Measurements from ENCODE around the gene STARD7.
"Not testable (repeated sequence)": the region's sequence is repeated elsewhere in the genome, so short reads cannot be mapped to it uniquely, and the experiment has no call there.

The STARD7 gene

DNA sequence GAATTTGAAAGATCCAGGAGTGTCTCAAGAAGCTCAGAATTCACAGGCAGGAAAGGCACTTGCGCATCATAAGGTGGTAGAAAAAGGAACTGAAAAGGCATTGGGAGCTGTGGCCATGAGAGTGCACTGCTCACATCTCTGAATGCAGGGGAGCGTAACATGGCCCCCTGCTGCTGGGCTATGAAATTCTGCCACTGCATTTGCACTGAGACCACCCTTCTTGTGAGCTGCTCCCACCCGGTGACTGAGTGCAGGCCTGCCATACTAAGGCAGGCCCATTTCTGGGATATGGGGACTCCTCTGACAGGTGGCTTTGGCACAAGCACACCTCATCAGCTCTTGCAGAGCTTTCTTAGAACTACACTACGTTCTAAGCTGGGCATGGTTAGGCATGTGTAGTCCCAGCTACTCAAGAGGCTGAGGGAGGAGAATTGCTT is 25.3 kb upstream of the STARD7 start:
- TF ChIP-seq, protein P1, sequence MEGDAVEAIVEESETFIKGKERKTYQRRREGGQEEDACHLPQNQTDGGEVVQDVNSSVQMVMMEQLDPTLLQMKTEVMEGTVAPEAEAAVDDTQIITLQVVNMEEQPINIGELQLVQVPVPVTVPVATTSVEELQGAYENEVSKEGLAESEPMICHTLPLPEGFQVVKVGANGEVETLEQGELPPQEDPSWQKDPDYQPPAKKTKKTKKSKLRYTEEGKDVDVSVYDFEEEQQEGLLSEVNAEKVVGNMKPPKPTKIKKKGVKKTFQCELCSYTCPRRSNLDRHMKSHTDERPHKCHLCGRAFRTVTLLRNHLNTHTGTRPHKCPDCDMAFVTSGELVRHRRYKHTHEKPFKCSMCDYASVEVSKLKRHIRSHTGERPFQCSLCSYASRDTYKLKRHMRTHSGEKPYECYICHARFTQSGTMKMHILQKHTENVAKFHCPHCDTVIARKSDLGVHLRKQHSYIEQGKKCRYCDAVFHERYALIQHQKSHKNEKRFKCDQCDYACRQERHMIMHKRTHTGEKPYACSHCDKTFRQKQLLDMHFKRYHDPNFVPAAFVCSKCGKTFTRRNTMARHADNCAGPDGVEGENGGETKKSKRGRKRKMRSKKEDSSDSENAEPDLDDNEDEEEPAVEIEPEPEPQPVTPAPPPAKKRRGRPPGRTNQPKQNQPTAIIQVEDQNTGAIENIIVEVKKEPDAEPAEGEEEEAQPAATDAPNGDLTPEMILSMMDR (conservative IDR thresholded peaks at IDR 0.05) = no peak
- no peak overlapping the region for H3K27ac ChIP-seq

DNA sequence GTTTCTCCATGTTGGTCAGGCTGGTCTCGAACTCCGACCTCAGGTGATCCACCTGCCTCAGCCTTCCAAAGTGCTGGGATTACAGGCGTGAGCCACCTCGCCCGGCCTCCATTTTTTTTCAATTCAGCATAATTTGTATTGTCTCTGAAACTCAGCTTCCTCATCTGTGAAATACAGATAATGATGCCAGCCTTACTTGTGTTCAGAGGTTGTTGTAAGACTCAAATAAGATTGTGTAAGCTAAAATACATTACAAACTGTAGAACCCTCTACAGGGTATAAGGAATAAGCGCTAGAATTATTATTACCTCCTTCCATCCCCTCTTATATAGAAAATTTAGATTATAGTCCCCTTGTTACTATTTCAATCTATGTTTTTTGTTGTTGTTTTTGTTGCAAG is 24.8 kb upstream of the STARD7 start:
- no peak overlapping the region for H3K27ac ChIP-seq
- TF ChIP-seq, protein P1 (conservative IDR thresholded peaks at IDR 0.05) = no peak

DNA sequence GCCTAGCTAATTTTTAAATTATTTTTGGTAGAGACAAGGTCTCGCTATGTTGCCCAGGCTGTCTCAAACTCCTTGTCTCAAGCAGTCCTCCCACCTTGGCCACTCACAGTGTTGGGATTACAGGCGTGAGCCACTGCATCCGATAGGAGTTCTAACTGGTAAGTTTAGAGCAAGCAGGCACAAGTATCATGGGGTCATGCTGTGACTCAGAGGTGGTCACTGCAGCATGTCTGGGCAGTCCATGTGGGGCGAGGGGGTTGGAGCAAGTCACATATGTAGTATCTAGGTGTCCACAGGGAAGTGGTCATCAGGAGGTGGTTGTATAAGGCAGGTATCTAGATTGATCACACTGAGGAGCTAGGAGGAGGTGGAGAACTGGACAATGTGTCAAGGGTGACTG is 22.7 kb upstream of the STARD7 start:
- TF ChIP-seq, protein P1 (conservative IDR thresholded peaks at IDR 0.05) = no peak
- H3K27ac ChIP-seq = no peak overlapping the region

DNA sequence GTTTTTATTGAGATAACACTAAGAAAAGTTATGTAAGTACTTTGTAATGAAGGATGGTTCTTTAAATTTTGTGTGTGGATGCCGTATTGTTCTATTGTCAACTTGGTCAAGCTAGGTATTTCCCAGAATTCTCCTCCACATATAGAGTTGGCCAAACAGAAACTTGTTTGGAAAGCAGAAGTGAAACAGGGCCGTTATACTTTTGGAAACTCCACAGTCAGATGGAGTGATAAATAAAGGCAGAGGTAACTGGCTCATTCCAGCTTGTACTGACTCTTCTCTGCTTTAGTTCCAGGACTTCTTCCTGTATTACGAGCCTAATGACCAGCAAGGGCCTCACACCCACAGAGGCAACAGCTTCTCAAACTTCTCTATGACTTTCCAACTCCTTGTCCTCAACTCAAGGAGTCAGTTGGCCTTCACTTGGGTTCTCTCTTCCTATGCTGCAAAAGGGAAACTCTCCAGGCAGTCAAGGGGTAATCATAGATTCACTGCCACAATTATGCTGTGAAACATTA is 16.4 kb upstream of the STARD7 start:
- no peak overlapping the region for H3K27ac ChIP-seq
- TF ChIP-seq, protein P1 (conservative IDR thresholded peaks at IDR 0.05) = no peak

DNA sequence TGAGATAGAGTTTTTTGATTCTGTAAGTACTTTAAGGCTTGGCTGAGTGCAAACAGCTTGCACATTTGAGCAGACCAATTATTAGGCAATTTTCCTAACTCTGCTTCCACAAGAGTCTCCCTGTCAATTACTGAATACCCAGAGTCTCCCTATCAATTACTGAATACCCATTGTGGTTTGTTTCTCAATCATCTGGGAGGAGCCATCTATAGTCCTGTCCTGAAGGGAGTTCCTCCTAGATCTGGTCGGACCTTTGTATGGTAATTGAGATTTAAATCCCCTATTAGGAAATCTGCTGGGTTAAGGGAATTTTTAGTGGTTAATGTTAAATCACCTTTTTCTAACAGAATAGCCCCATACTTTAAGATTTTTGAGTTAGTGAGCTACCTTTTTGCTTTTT is 12.5 kb upstream of the STARD7 start:
- not testable (repeated sequence) for H3K27ac ChIP-seq

DNA sequence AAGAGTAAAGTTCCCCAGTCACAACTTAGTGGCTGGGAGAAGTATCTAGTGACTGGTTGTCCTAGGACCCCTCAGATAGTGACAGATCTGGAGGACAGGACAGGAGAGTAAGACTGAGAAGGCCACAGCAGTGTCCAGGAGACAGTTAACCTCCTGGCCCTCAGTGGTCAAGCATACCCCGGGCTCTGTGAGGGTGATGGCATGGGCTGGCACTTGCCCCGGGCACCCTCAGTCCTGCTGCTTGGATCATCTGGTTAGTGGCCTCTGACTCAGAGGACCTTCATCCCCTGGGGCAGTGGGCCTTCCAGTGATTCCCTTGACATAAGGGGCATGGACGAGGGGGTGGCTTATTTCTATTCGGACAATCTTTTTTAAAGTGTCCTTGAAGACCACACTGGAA is 11.3 kb upstream of the STARD7 start:
- H3K27ac ChIP-seq = not testable (repeated sequence)

DNA sequence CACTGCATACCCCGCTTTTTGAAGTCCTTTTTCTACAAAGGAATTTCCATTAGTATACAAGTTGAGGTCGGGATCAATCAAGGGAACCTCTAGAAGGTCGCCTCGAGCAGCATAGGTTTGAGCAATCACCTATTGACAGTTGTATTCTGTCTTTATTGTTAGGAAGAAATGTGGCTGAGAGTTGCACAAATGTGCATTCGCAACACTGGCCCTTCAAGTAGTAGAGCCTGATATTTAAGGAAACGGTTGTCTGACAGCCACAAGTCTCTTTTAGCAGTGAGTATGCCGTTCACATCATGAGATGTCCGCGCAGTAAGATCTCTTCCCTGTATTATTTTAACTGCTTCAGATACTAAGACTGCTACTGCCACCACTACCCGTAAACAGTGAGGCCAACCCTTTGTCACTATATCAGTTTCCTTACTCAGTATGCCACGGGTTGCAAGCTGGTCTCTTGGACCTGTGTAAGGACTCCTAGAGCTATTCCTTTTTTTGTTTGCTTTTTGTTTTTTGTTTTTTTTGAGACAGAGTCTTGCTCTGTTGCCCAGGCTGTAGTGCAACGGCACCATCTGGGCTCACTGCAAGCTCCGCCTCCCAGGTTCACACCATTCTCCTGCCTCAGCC is 10.0 kb upstream of the STARD7 start:
- no peak overlapping the region for H3K27ac ChIP-seq
- TF ChIP-seq, protein P1 (conservative IDR thresholded peaks at IDR 0.05) = no peak

DNA sequence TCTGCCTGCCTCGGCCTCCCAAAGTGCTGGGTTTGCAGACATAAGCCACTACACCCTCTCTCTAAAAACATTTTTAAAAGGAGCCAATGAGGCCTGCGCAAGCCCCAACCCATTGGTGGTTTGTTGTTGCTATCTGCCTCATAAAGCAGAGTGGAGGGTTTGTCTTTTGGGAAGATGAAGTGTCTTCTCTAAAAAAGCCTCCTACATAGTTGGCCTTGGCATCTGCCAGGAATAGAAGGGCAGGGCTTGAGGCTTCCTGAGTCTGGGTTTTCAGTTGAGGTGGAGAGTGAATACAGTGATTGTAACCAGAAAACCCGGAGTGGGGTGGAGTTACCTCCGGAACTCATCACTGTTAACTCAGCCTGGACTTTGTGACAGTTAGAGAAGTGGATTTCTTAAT is 5.9 kb upstream of the STARD7 start:
- H3K27ac ChIP-seq = no peak overlapping the region
- TF ChIP-seq, protein P1 (conservative IDR thresholded peaks at IDR 0.05) = no peak

DNA sequence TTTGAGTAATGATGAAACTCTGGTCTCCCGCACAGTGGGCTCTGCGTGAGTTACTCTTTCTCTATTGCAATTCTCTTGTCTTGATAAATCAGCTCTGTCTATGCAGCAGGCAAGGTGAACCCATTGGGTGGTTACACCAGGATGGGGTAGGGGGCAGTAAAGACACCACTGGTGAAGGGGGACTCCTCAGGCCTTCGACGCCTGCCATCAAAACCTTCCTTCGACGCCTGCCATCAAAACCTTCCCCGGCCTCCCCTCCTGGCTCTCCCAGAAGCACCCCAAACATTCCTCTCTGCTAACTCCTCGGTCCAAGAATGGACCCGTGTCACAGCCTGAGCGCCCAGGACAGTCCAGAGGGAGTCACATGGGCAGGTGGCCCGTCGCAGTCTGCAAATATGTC is 4.8 kb upstream of the STARD7 start:
- H3K27ac ChIP-seq = no peak overlapping the region
- TF ChIP-seq, protein P1 (conservative IDR thresholded peaks at IDR 0.05) = no peak
